HG03103 (cell line): Measurements from ENCODE around the gene INHBE.
"Not testable (repeated sequence)": the region's sequence is repeated elsewhere in the genome, so short reads cannot be mapped to it uniquely, and the experiment has no call there.

Source experiments
- ATAC-seq: cut with Tn5 transposase; IDR thresholded peaks from one replicate; pipeline ENCODE4 v1.9.1; 2021; ENCODE audit warnings: low read depth; ENCODE audit not compliant: unreplicated experiment

Gene INHBE, protein sequence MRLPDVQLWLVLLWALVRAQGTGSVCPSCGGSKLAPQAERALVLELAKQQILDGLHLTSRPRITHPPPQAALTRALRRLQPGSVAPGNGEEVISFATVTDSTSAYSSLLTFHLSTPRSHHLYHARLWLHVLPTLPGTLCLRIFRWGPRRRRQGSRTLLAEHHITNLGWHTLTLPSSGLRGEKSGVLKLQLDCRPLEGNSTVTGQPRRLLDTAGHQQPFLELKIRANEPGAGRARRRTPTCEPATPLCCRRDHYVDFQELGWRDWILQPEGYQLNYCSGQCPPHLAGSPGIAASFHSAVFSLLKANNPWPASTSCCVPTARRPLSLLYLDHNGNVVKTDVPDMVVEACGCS

DNA sequence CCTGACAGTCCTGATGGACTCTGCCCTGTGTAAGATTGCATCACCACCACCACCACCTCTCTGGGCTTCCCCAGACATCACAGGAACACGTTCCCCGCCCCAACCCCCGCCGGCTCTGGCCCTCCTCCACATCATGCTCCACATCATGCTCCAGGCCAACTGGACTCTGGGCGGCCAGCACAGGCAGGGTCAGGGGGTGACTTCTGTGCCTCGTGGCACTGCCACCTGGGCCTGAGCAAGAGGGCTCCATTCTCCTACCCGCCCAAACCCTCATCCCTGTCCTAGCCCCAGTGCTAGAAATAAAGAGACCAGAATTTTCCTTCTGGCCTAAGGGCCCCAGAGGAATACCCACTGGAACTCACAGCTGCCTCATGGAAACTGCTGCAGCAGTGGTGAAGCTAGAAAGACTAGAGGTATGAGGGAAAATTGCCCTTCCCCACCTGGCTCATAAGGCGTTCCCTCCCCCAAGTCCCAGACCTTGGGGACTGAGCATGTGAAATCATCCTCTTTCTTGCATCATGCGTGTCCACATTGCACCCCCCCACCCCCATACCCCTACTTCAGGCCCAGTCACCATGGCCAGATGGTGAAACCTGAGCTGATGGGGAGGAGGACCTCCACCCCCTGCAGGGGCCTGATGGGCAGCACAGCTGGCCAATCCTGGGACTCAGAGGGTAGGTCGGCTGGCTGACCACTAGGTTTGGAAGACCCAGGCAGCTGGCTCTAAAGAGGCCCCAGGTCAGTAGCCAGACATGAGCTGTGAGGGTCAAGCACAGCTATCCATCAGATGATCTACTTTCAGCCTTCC lies at the start of gene INHBE:
Gene INHBE (plus strand): TSS at position 742 of the 808 bp plus-strand sequence. CDS start 230 bp downstream, outside the sequence.
- ATAC-seq, result no peak

DNA sequence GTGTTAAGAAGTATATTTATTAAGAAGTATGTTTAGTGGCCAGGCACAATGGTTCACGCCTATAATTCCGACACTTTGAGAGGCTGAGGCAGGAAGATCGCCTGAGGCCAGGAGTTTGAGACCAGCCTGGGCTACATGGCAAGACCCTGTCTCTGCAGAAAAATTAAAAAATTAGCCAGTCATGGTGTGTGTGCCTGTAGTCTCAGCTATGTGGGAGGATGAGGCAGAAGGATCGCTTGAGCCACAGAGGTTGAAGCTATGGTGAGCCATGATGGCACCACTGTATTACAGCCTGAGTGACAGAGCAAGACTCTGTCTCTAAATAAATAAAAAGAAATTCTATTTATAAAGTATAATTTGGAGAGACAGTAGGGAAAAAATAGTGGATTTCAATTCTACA lies 44.6 kb upstream of the INHBE start:
- ATAC-seq, result no peak

DNA sequence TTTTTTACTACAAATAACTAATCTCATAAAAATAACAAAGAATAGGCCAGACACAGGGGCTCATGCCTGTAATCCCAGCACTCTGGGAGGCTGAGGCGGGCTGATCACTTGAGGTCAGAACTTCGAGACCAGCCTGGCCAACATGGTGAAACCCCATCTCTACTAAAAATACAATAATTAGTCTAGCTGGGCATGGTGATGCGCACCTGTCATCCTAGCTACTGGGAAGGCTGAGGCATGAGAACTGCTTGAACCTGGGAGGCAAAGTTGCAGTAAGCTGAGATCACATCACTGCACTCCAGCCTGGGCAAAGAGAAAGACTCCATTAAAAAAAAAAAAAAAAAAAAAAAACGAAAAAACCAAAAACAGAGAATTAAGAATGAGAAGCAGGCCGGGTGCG lies 40.9 kb upstream of the INHBE start:
- ATAC-seq, result not testable (repeated sequence)

DNA sequence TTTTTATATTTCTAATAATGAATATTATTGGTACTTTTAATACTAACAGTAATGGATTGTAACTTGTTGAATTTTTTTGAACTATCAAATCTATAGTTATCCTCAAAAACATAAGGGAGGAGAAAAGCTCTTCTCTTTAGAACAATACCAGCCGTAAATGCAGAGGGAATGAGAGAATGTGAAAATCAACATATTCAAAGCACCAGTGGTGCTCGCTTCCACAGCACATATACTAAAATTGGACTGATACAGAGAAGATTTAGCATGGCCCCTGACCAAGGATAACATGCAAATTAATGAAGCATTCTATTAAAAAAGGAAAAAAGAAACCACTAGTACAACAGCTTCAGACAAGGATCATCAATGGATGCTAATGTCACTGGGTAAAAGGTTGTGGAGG lies 40.0 kb upstream of the INHBE start:
- no peak for ATAC-seq

DNA sequence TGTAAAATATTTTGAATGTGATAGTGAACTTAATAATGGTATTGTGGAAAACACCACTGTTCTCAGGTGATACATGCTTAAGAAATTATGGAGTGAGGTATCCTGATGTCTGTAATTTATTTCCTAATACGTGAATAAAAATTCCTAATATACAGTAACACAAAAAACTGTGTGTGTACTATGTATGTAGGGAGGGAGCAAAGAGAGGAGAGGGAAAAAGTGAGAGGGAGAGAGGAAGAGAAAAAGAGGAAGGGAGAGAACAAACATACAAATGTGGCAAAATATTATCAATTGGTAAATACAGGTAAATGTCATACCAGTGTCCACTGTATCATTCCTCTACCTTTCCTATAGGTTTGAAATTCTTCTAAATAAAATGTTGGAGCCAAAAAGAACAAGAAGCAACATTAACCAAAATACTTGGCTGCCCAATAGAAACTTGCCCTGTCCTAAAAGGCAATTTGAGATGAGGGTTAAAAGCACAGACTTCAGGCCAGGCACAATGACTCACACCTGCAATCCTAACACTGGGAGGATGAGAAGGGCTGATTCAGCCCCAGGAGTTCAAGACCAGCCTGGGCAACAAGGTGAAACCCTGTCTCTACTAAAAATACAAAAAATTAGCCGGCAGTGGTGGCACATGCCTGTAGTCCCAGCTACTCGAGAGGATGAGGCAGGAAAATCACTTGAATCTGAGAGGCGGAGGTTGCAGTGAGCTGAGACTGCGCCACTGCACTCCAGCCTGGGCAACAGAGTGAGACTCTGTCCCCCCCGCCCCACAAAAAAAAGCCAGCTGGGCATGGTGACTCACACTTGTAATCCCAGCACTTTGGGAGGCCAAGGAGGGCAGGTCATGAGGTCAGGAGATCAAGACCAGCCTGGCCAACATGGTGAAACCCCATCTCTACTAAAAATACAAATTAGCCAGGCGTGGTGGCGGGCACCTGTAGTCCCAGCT lies 38.8 kb upstream of the INHBE start:
- no peak for ATAC-seq

DNA sequence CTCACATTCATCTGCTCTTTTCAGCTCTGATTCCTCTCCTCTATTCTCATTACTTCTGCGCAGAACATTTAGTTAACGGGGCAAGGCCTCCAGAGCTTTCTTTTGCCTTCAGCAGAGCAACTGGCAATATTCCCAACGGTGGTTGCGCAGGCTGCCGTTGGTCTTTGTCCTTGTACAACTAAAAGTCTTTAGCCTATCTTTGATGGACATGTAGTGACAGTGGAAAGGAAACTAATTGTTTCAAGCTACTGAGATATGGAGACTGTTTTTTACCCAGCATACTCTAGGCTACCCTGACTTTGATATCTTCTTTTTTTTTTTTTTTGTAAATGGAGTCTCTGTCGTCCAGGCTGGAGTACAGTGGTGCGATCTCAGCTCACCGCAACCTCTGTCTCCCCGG lies 36.9 kb upstream of the INHBE start:
- no peak for ATAC-seq

DNA sequence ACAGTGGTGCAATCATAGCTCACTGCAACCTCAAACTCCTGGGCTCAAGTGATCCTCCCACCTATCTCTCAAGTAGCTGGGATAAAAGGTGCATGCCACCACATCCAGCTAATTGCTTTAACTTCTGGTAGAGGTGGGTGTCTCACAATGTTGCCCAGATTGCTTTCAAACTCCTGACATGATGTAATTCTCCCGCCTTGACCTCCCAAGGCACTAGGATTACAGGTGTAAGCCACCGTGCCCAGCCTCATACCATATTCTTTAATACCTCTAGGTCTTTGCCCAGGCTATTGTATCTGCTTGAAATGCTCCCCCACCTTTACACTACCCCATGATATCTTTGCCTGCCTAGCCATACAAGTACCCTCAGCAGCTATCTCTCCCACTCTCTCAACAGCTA lies 35.6 kb upstream of the INHBE start:
- no peak for ATAC-seq

DNA sequence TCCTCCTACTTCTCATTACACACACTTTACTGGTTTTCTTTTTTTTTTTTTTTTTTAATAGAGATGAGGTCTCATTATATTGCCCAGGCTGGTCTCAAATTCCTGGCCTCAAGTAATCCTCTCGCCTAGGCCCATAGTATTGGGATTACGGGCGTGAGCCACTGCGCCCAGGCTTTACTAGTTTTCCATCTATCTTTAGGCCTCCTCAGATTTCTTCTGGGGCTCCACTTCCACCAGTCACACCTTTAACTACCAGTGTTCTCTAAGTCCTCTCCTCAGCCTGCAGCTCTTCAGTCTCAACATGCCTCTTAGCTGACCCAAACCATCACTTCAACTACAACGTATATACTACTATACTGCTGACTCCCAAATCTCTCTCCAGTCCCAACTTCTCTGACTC lies 34.6 kb upstream of the INHBE start:
- no peak for ATAC-seq

DNA sequence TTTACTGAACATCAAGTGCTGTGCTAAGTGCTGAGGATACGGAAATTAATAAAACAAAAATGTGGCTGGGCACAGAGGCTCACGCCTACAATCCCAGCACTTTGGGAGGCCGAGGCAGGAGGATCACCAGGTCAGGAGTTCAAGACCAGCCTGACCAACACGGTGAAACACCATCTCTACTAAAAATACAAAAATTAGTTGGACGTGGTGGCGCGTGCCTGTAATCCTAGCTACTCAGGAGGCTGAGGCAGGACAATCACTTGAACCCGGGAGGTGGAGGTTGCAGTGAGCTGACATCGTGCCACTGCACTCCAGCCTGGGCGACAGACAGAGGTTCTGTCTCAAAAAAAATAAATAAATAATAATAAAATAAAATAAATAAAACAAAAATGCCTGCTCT lies 28.2 kb upstream of the INHBE start:
- ATAC-seq, result not testable (repeated sequence)

DNA sequence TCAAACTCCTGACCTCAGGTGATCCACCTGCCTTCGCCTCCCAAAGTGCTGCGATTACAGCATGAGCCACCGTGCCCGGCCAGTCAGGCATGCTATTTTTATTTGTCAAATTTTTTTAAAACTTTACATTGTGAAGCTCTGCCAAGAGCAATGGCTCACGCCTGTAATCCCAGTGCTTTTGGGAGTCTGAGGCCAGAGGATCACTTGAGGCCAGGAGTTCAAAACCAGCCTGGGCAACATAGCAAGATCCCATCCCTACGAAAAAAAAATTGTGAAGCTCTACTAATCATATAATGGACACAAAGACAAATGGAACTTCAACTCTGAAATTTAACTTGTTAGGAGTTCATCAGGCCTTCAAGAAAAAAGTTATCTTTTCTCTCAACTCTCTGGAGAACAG lies 26.1 kb upstream of the INHBE start:
- no peak for ATAC-seq

DNA sequence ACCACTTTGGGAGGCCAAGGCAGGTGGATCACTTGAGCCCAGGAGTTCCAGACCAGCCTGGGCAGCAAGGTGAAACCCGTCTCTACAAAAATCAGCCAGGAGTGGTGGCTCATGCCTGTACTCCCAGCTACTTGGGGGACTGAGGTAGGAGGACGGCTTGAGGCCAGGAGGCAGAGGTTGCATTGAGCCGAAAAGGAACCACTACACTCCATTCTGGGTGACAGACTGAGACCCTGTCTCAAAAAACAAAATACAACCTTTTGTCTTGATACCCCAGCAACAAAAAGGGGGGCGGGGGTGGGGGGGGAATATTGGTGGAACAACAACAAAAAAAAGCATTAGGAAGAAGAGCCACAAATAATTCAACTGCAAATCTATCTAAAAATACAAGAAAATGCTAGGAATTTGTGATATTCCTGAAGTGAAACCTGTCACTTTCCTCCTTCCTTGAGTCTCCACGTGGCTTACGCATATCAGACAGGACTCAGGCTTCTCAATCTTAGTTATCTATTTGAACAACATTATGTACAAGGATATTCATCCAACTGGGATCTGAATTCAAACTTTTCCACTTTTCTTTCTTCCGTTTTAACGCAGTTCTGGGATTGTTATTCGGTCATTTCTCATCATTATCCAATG lies 25.5 kb upstream of the INHBE start:
- no peak for ATAC-seq

DNA sequence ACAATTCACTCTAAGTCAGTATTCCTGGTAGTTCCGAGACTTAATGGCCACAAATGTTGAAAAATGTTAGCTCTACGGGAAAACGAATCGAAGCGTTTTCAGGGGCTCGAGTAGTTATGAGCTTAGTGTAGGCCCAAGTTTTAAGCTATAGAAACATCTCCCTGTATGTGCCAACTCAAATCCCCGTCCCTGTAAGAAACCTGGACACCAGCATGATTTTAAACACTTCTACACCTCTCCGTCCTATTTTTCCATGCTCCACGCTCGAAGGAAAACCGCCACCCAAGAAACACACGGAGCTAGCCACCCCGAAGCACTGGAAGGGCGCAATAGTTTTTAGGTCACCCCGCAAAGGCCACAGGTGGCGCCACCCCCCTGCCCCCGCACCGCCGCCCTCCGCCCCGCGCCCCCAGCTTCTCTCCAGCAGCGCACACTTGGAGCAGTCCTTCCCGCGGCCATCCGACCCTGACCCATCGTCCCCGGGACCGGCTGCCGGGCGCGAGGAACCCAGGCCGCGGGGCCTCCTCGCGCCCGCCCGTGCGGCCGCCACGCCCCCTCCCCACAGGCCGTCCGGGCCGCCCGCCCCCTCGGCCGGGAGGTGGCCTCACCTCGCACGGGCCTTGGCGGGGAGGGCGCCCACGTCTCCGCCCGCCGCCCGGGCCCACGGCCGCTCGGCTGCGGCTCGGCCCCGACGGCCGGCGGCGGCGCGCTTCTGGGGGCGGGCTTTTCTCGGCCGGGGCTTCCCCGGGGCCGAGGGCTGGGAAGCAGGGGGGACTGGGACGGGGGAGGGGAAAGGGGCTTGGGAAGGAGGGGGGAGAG lies 24.8 kb upstream of the INHBE start:
- peak; percentile 46 for ATAC-seq

DNA sequence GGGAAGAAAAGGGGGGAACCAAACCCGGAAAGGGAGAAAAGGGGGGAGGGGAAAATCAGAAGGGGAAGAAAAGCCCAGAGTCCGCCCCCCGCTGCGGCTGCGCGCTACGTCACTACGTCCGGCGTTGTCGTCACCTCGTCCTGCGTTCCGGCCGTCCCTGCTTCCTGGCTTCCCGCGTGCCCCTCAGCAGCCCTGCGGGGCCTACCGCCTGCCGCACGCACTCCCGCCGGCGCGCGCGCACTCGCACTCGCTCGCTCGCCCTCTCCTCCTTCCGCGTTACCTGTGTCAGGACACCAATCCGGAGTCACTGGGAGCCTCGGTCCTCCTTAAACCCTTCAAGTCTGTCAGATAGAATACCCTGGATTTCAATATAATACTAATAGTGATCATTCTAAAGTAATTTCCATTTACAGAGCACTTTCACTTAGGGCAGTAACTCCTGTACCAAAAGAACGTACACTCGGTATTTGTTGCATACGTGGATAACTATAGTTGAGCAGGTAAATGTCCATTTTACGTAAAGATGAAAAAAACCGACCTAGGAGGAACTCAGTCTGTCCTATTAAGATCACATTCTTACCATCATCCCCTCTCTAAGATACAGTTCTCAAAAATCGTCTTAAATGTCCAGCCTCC lies 24.1 kb upstream of the INHBE start, which contains the start of gene R3HDM2:
Gene R3HDM2 (minus strand): TSS at position 113 of the 636 bp plus-strand sequence. CDS start 120,615 bp downstream, outside the sequence.
- peak; percentile 93 for ATAC-seq

DNA sequence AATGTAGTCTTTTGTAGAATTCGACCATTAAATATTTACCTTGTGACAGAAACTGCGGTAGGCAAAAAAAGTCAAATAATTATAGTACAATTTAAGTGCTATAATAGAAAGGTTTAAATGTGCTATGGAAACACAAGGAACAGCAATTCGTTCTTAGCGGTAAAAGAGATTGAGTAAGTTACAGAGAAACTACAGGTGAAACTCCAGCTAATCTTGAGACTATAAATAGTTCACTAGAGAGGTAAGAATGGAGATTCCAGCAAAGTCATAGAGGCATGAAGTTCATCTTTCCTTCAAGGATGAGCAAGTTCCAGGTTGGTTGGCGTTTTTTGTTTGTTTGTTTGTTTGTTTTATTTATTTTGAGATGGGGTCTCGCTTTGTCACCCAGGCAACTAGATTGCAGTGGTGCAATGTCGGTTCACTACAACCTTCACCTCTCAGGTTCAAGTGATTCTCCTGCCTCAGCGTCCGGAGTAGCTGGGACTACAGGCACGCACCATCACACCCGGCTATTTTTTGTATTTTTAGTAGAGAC lies 23.4 kb upstream of the INHBE start:
- ATAC-seq, result no peak

DNA sequence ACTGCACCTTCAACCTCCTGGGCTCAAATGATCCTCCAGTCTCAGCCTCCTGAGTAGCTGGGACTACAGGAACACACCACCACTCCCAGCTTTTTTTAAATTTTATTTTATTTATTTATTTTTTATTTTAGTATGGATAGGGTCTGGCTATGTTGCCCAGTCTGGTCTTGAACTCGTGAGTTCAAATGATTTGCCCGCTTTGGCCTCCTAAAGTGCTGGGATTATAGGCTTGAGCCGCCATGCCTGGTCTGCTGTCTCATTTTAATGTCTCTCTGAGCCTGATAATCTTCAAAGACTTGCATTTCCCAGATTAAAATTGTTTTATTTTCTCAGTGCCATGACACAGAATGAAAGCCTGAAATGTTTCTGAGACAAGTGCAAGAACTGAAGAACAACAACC lies 21.7 kb upstream of the INHBE start:
- ATAC-seq, result no peak

DNA sequence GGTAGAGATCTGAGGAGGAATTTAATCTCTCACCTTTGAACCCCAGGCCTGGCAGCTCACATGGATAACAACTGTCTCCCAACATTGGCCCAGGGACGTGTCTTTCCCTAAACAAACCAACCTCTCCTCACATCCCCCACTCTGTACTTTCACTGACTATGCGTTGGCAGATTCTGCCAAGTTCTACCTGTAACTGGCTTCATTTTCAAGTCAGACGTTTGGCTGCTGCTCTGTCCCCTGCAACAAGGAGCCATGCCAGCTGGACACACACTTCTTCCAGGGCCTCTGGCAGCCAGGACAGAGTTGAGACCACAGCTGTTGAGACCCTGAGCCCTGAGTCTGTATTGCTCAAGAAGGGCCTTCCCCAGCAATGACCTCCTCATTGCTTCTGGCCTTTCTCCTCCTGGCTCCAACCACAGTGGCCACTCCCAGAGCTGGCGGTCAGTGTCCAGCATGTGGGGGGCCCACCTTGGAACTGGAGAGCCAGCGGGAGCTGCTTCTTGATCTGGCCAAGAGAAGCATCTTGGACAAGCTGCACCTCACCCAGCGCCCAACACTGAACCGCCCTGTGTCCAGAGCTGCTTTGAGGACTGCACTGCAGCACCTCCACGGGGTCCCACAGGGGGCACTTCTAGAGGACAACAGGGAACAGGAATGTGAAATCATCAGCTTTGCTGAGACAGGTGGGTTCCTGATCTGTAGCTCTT lies 20.4 kb upstream of the INHBE start, which contains the start of gene INHBC:
Gene INHBC (plus strand): TSS at position 268 of the 707 bp plus-strand sequence. CDS start 103 bp downstream, at position 371.
- ATAC-seq, result no peak

DNA sequence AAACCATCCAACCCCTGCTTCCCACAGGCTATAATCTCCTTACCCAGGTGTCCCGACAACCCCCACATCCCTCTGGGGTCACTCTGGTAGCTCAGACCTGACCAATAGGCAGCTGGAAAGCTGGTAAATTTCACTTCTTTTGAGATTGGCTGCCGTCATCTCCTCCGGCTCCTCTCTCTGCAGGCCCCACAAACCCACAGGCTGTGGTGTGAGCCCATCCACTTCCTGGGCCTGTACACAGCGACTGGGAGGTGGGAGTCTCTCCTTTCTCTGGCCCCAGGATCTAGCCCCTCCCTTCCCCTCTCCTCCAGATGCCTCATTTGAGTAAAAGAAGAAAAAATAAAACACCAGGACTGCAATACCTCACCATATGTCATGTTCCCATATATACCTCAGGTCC lies 19.8 kb upstream of the INHBE start:
- ATAC-seq, result no peak

DNA sequence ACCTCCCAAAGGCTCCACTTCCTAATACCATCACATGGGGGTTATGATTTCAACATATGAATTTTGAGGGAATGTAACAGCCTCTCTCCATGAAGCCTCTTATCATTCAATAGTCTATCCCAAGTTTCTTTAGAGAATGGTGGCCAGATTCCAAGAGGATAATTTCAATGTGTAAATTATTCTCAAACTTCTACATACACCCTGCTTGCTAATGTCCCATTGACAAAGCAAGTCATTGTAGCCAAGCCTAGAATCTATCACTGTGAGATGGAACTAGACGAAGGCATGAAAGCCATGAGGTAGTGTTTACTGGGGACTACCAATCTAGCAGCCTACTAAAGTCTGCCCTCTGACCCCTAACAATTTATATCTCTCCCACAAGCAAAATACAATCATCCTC lies 16.7 kb upstream of the INHBE start:
- no peak for ATAC-seq
